Activated B cell treated with CpG ODN at 0.5 μM for 24 hours (primary cell): ENCODE measurements around the gene ADAMTS15. TPM values are rescaled to one million over a fixed set of nuclear protein-coding genes. Genes with fewer than 3 reads are reported as not detected.
A peak's percentile ranks its signal among the peaks of the same experiment; 100 is the strongest.

ENCODE experiments used
- ATAC-seq: fragments of 200-7000 bp; cut with Tn5 transposase; one replicate; pipeline ENCODE4 v1.10.0; 2021; ENCODE audit warnings: low read depth, mild to moderate bottlenecking, moderate library complexity
- CTCF ChIA-PET: fragments of 350-600 bp; sonication (Branson Sonifier 250); formaldehyde crosslinking; loops from one replicate; lab custom pipeline; 2021; ENCODE audit warnings: antibody characterized with exemption; lab: Charles Lee
- POLR2A ChIA-PET: fragments of 350-600 bp; sonication (Branson Sonifier 250); formaldehyde crosslinking; loops from one replicate; lab custom pipeline; 2021; ENCODE audit warnings: antibody characterized with exemption; lab: Charles Lee
- DNase-seq: peaks from one replicate; pipeline ENCODE4 v3.0.0; 2022
- H3K27ac Mint-ChIP-seq: one replicate; pipeline ENCODE4 v1.8.0; 2020; ENCODE audit warnings: mixed read lengths
- H3K27me3 Mint-ChIP-seq: one replicate; pipeline ENCODE4 v1.8.0; 2021; ENCODE audit warnings: mixed read lengths
- H3K36me3 Mint-ChIP-seq: one replicate; pipeline ENCODE4 v1.8.0; 2021; ENCODE audit warnings: low read depth, mixed read lengths
- H3K4me1 Mint-ChIP-seq: one replicate; pipeline ENCODE4 v1.8.0; 2021; ENCODE audit warnings: mixed read lengths
- H3K4me3 Mint-ChIP-seq: one replicate; pipeline ENCODE4 v1.8.0; 2020; ENCODE audit warnings: mild to moderate bottlenecking, mixed read lengths
- H3K9me3 Mint-ChIP-seq: one replicate; pipeline ENCODE4 v1.8.0; 2020; ENCODE audit warnings: mixed read lengths
- intact Hi-C: fragments of 100-400 bp; cut with micrococcal nuclease; formaldehyde crosslinking; loops from one replicate; pipeline ENCODE4 v1.15.1; 2024
- total RNA-seq: library from RNA; stranded (reverse); gene quantifications from 2 replicates; pipeline ENCODE4 v1.2.3, GENCODE V29; 2022
- TF ChIP-seq, protein P1 (sequence below): fragments of 200-600 bp; IDR thresholded peaks from one replicate; pipeline ENCODE4 v1.8.0; 2022; ENCODE audit warnings: antibody characterized with exemption, mild to moderate bottlenecking

Gene ADAMTS15, protein sequence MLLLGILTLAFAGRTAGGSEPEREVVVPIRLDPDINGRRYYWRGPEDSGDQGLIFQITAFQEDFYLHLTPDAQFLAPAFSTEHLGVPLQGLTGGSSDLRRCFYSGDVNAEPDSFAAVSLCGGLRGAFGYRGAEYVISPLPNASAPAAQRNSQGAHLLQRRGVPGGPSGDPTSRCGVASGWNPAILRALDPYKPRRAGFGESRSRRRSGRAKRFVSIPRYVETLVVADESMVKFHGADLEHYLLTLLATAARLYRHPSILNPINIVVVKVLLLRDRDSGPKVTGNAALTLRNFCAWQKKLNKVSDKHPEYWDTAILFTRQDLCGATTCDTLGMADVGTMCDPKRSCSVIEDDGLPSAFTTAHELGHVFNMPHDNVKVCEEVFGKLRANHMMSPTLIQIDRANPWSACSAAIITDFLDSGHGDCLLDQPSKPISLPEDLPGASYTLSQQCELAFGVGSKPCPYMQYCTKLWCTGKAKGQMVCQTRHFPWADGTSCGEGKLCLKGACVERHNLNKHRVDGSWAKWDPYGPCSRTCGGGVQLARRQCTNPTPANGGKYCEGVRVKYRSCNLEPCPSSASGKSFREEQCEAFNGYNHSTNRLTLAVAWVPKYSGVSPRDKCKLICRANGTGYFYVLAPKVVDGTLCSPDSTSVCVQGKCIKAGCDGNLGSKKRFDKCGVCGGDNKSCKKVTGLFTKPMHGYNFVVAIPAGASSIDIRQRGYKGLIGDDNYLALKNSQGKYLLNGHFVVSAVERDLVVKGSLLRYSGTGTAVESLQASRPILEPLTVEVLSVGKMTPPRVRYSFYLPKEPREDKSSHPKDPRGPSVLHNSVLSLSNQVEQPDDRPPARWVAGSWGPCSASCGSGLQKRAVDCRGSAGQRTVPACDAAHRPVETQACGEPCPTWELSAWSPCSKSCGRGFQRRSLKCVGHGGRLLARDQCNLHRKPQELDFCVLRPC
- not detected in 2 replicates for total RNA-seq

DNA sequence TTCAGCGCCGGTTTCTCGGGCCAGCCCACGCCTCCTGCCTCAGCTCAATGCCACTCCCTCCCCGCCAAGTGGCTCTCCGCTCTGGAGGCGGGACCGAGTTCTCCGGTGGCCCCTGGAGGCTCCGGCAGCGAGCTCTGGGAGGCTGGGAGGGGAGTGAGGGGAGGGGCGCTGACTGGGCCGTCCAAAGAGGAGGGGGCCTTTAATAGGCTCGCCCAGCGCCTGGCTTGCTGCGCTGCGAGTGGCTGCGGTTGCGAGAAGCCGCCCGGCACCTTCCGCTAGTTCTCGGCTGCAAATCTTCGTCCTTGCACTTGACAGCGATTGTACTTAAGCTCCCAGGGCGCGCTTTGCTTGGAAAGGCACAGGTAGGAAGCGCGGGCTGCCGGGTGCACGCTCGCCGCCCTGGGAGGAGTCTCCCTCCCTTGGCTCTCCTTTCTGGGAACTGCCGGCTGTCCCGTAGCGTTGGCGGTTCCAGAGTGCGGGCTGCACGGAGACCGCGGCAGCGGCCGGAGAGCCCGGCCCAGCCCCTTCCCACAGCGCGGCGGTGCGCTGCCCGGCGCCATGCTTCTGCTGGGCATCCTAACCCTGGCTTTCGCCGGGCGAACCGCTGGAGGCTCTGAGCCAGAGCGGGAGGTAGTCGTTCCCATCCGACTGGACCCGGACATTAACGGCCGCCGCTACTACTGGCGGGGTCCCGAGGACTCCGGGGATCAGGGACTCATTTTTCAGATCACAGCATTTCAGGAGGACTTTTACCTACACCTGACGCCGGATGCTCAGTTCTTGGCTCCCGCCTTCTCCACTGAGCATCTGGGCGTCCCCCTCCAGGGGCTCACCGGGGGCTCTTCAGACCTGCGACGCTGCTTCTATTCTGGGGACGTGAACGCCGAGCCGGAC lies at the start of gene ADAMTS15:
Gene ADAMTS15, plus strand, starts transcription at position 230 of the 894 bp plus-strand sequence. Its CDS starts 329 bp downstream, at position 559.
- Mint-ChIP-seq H3K4me1 (peaks cover 10% of the 10 kb centered on the region), H3K36me3 (no peaks in the 10 kb centered on the region), H3K9me3 (no peaks in the 10 kb centered on the region), H3K27me3 (peaks cover 58% of the 10 kb centered on the region), H3K27ac (no peak within 1 kb of the TSS), H3K4me3 (peak within 1 kb of the TSS; percentile 66)
- ChIA-PET POLR2A (no interaction called here), CTCF (no interaction called here)
- no peak for DNase-seq
- ATAC-seq, result no peak
- TF ChIP-seq, protein P1, sequence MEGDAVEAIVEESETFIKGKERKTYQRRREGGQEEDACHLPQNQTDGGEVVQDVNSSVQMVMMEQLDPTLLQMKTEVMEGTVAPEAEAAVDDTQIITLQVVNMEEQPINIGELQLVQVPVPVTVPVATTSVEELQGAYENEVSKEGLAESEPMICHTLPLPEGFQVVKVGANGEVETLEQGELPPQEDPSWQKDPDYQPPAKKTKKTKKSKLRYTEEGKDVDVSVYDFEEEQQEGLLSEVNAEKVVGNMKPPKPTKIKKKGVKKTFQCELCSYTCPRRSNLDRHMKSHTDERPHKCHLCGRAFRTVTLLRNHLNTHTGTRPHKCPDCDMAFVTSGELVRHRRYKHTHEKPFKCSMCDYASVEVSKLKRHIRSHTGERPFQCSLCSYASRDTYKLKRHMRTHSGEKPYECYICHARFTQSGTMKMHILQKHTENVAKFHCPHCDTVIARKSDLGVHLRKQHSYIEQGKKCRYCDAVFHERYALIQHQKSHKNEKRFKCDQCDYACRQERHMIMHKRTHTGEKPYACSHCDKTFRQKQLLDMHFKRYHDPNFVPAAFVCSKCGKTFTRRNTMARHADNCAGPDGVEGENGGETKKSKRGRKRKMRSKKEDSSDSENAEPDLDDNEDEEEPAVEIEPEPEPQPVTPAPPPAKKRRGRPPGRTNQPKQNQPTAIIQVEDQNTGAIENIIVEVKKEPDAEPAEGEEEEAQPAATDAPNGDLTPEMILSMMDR, result no peak
- intact Hi-C loops, result no loop called here

GRCh38 chr11:130399196-130399595 lies 49.2 kb upstream of the ADAMTS15 start:
- CTCF ChIA-PET, result no interaction called here
- Mint-ChIP-seq H3K4me3 (no peak overlapping the region), H3K4me1 (peaks cover 11% of the 10 kb centered on the region), H3K9me3 (no peaks in the 10 kb centered on the region), H3K27me3 (peaks cover 24% of the 10 kb centered on the region), H3K27ac (no peak overlapping the region), H3K36me3 (no peaks in the 10 kb centered on the region)
- POLR2A ChIA-PET, result no interaction called here
- TF ChIP-seq, protein P1, result no peak
- intact Hi-C loops, result no loop called here
- ATAC-seq (no peak), DNase-seq (no peak)

DNA sequence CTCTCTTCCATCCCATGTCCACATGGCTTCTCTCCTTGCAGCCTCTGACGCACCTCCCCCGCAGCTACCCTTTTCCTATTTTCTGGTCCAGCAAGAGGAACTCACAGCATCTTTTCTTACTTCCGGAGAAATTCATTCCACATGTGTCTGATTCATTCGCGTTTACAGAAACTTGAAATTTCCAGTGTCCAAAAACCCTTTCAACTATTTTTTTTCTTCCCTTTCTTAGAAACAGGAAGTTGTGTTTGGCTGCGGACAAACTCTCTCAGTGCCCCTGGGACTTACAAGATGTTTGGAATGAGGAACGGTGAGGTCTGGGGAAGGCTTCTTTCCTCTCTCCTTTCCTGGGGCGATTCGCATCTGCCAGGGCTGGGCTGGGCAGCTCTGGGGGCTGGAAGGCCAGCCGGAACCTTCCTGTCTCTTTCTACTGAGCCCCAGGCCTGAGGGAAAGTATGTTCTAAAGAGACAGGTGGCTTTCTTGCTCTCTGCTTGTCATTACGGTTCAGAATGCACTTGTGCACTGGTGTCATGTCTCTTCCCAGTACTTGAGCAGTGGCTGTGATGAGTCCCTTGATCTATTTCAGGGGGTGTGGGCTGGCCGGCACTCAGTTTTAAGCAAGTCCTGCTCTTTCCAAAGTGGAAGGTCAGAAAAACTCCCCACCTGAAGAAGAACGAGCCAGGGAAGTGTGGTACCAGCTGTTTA lies 47.5 kb upstream of the ADAMTS15 start:
- DNase-seq (no peak), ATAC-seq (no peak)
- H3K27me3 Mint-ChIP-seq, result peaks cover 26% of the 10 kb centered on the region
- TF ChIP-seq, protein P1, result no peak
- H3K4me1 Mint-ChIP-seq, result peaks cover 11% of the 10 kb centered on the region
- CTCF ChIA-PET, result no interaction called here
- H3K36me3 Mint-ChIP-seq, result no peaks in the 10 kb centered on the region
- POLR2A ChIA-PET, result no interaction called here
- no peak overlapping the region for H3K27ac Mint-ChIP-seq
- no peak overlapping the region for H3K4me3 Mint-ChIP-seq
- intact Hi-C loops, result no loop called here
- no peaks in the 10 kb centered on the region for H3K9me3 Mint-ChIP-seq

GRCh38 chr11:130402570-130402969 lies 45.9 kb upstream of the ADAMTS15 start:
- intact Hi-C loops, result no loop called here
- no peaks in the 10 kb centered on the region for H3K36me3 Mint-ChIP-seq
- TF ChIP-seq, protein P1, result no peak
- no peak overlapping the region for H3K27ac Mint-ChIP-seq
- CTCF ChIA-PET, result no interaction called here
- POLR2A ChIA-PET, result no interaction called here
- no peaks in the 10 kb centered on the region for H3K9me3 Mint-ChIP-seq
- ATAC-seq, result no peak
- DNase-seq, result no peak
- H3K4me1 Mint-ChIP-seq, result peaks cover 11% of the 10 kb centered on the region
- H3K4me3 Mint-ChIP-seq, result no peak overlapping the region
- H3K27me3 Mint-ChIP-seq, result peaks cover 23% of the 10 kb centered on the region
